HG03575 (cell line): ENCODE measurements around the gene TMEM121.

Source experiments
- ATAC-seq: cut with Tn5 transposase; IDR thresholded peaks from one replicate; pipeline ENCODE4 v1.9.1; 2021; ENCODE audit not compliant: unreplicated experiment, insufficient number of reproducible peaks, low FRiP score; ENCODE audit errors: extremely low read depth

TMEM121 gene

GRCh38 chr14:105495990-105496830 is 30.2 kb upstream of the TMEM121 start:
- ATAC-seq = no peak

GRCh38 chr14:105496831-105497591 is 29.4 kb upstream of the TMEM121 start:
- ATAC-seq = no peak

- ATAC-seq = no peak
Measured at GRCh38 chr14:105497671-105498429, 28.5 kb upstream of the TMEM121 start.

DNA sequence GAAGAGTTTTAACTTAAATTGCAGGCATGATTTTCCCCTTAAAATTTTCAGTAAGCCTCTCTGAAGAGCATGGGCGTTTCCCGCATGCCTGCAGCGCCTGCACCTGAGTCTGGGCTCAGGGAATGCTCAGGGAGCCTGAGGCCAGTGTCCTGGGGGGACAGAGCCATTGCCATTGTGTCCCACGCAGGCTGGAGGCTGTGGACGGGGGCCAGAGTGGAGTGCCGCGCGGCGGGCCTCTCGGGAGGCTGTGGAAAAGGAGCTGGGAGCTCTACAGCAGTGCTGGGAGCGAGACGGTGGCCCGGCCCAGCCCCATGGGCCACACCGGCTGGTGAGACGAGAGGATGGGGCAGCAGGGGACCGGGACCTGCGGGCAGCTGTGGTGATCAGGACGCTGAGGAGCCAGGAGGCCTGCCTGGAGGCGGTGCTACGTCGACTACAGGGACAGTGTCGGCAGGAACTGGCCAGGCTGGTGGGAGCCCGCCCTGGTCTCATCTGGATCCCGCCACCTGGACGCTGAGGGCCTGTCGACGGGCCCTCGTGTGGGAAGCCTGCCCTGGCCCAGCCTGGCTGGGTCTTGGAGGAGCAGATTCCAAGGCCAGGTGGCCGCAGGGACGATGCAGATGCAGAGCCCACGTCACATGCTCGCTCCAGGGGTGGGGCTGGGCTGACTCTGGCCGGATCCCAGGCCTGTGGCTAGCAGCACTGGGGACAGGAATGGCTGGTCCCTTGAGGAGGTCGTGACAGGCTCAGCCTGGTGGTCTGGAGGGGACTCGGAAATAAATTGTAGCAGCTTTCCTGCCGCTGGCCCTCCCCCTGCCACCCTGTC is 27.7 kb upstream of the TMEM121 start:
- ATAC-seq = no peak

DNA sequence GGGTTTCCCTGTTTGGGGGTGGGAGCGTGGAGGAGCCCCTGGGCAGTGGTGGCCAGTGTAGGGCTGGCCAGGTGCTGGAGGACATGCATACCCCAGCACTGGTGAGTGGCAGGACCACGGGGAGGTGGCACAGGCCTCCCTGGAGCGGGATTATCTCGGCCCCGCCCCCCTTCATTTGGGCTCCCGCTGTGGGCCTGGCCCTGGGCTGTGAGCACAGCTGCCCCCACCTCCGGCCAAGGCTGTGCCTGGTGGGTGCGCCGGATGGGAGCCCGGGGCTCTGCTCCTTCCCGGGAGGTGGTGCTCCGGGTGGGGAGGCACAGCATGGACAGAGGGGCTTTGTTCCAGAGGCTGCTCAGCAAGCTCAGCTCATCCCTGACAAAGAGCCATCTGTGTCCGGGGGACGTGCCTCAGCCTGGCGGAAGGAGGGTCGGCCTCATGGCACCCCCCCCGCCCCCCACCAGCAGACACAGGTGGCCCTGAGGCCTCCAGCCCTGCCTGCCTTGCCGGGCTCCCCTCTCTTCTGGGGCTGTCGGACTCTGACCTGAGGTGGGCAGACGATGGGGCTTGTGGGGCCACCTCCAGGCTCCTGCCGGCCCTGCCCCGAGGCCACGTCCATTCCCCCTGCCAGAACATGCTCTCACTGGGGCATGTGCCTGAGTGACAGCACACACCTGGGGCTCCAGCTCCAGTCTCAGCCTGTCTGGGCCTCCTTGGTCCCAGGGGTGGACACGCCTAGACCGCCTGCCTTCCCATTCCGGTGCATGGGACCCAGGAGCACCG is 26.9 kb upstream of the TMEM121 start:
- no peak for ATAC-seq

- ATAC-seq = no peak
Measured at GRCh38 chr14:105500036-105500725, 26.2 kb upstream of the TMEM121 start.

DNA sequence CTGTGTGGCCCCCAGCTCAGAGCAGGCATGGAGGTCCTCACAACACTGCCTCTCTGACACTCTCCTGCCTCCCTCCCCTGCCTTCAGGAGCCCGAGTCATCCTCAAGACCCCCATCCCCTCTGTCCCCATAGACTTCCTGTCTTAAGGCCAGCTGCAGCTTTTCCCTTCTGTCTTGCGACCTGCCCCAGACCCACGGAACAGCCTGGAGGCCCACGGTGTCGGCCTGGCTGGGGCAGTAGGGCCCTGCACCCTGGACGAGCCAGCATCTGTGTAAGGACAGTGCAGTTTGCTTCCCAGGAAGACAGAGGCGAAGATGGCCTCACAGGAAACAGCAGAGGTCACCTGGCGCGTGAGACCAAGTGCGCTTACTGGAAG is 25.7 kb upstream of the TMEM121 start:
- no peak for ATAC-seq

DNA sequence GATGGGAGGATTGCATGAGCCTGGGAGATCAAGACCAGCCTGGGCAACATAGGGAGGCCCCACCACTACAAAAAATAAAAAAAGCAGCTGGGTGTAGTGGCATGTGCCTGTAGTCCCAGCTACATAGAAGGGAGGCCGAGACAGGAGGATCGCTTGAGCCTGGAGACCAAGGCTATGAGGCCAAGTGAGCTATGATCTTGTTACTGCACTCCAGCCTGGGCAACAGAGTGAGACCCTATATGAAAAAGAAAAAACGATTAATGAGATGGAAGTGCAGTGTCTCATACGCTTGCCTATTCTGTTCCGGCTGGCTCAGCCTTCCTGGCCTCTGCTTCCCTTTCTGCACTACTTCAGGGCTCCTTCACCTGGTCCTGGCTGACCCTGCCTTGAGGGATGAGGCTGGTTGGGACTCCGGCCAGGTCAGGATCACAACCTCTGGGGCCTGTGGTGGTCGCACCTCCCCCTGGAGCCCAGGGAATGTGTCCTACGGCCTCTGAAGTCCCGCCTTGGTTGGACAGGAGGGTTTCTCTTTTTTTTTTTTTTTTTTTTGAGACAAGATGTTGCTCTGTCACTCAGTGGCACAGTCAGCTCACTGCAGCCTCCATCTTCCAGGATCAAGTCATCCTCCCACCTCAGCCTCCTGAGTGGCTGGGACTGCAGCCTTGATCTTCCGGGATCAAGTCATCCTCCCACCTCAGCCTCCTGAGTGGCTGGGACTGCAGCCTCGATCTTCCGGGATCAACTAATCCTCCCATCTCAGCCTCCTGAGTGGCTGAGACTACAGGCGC is 24.7 kb upstream of the TMEM121 start:
- no peak for ATAC-seq

DNA sequence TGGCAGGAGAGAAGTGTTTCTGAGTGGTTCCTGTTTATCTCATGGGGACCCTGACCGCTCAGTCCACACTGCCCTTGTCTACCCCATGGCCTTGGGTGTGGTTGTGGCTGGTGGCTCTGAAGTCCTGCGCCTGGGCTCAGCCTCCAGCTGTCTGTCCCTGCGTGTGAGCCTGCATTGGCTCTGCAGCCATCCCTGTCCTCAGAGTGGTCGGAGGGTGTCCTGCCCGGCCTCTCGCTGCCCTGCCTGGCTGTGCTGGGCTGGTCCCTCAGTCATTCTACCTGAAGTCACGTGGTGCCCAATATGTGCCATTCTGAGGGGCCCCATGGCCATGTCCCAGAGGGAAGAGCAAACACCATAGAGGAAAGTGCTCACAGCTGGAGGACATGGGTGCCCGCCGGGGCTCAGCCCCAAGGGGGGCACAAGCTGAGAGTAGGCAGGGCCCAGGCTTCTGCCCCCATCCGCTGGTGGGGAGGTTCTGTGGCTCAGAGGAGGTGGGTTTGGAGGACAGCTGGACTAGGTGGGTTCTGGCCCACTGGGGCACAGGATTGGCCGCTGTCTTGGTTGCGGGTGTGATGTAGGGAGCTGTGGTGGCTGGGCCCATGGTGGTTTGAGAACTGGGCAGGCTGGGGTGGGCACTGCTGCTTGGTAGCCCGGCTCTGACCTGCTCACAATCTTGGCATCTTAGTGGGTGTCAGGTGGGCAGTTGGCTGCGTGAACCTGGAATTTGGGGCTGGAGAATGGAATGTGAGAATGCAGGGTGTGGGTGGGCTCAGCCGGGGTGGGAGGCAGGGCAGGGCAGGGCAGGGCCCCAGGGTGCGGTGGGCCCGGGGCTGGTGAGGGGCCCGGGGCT is 23.7 kb upstream of the TMEM121 start:
- ATAC-seq = no peak

DNA sequence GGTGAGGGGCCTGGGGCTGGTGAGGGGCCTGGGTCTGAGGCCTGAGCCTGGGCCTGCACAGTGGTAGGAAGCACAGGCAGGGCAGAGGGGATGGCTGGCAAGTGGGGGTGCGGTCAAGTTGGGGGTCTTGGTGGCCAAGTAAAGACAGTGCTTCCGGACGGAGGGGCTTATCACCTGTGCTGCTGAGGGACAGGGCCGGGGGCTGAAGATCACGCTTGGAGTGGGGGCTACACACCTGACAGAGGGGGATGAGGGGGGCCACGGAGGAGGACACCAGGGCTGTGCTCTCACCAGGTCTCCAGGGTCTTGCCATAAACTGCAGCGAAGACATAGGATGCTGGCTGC is 23.1 kb upstream of the TMEM121 start:
- ATAC-seq = no peak

GRCh38 chr14:105503935-105504692 is 22.3 kb upstream of the TMEM121 start:
- no peak for ATAC-seq

GRCh38 chr14:105505101-105505500 is 21.3 kb upstream of the TMEM121 start:
- ATAC-seq = no peak

- no peak for ATAC-seq
Measured at GRCh38 chr14:105507247-105507646, 19.1 kb upstream of the TMEM121 start.

DNA sequence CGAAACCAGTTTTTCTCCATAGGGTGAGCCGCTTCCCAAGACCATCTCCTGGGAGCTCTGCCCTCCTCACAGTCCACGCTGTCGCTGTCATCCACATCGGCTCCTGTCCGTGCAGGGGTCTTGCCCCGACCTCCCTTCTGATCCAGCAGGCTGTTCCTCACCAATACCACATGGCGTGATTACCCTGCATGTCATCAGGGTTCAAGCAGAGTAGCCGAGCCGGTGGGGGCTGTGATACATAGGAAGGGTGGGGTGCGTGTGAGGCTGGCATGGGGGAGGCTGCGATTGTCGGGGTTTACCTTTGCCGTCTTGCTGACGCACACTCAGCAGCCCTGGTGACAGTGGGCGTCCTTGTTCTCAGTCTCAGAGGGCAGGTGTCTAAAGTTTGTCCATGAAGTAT is 18.3 kb upstream of the TMEM121 start:
- no peak for ATAC-seq

GRCh38 chr14:105508601-105509000 is 17.8 kb upstream of the TMEM121 start:
- no peak for ATAC-seq

- no peak for ATAC-seq
Measured at GRCh38 chr14:105517096-105517495, 9.3 kb upstream of the TMEM121 start.
